Endothelial cell of umbilical vein (primary cell): Measurements from ENCODE around the gene UBXN2A. TPM values are rescaled to one million over a fixed set of nuclear protein-coding genes. Genes with fewer than 3 reads are reported as not detected.

ENCODE experiments used
- BruUV-seq: library from RNA; stranded (reverse); fragments of 400-500 nt; replicated peaks from 2 replicates; lab custom pipeline; 2021; lab: Mats Ljungman, UMichigan
- CTCF ChIA-PET: fragments of 300-600, 350-600 bp; sonication (Branson Sonifier 250); formaldehyde crosslinking; loops from one replicate; lab custom pipeline; 2021; ENCODE audit warnings: antibody characterized with exemption, inconsistent platforms; lab: Charles Lee
- POLR2A ChIA-PET: fragments of 300-600, 350-600 bp; sonication (Branson Sonifier 250); formaldehyde crosslinking; loops from one replicate; lab custom pipeline; 2021; ENCODE audit warnings: antibody characterized with exemption, inconsistent platforms; lab: Charles Lee
- DNase-seq: peaks from one replicate; pipeline ENCODE4 v3.0.0-alpha.2; 2011; ENCODE audit warnings: low read depth, low spot score
- FAIRE-seq: peaks from 2 replicates; lab custom pipeline; 2011; peaks lifted over from hg19 to GRCh38; lab: Jason Lieb, UNC
- H2AFZ ChIP-seq: 2 replicates; pipeline ENCODE4 v1.6.0; 2012; ENCODE audit warnings: low read depth, low read length, control low read depth, inconsistent platforms
- H3K27ac ChIP-seq: 2 replicates; pipeline ENCODE4 v1.5.1; 2011; ENCODE audit warnings: low read depth, mild to moderate bottlenecking, control low read depth, low read length, moderate library complexity; ENCODE audit not compliant: insufficient read depth
- H3K27me3 ChIP-seq, 2 experiments: 2 replicates each; pipeline versions ENCODE4 v1.6.0 to v1.6.1; 2011; ENCODE audit warnings: low read length in 2 of 2, mixed read lengths in 1 of 2; ENCODE audit not compliant: control insufficient read depth in 2 of 2, insufficient read depth in 2 of 2
- H3K36me3 ChIP-seq, 2 experiments: 2 replicates in 1 of 2; 3 replicates in 1 of 2; pipeline ENCODE4 v1.5.1; 2011; ENCODE audit warnings: low read length in 2 of 2, mild to moderate bottlenecking in 1 of 2, moderate library complexity in 1 of 2; ENCODE audit not compliant: control insufficient read depth in 2 of 2, insufficient read depth in 2 of 2; ENCODE audit errors: extremely low read depth in 1 of 2
- H3K4me1 ChIP-seq: 3 replicates; pipeline ENCODE4 v1.5.1; 2011; ENCODE audit warnings: mild to moderate bottlenecking, low read length; ENCODE audit not compliant: control insufficient read depth, insufficient read depth; ENCODE audit errors: extremely low read depth
- H3K4me2 ChIP-seq: 2 replicates; pipeline ENCODE4 v1.6.1; 2011; ENCODE audit warnings: low read length, control low read depth, mixed read lengths; ENCODE audit not compliant: insufficient read depth
- H3K4me3 ChIP-seq, 3 experiments: fragments of 200-600 bp in 1 of 3; sonication (generic), shearing (Covaris generic) in 1 of 3; replicated peaks in 1 of 3; 2 replicates each; pipeline ENCODE4 v1.5.1; 2011 to 2016; ENCODE audit warnings: control low read depth in 3 of 3, low read length in 3 of 3, mild to moderate bottlenecking in 2 of 3, inconsistent platforms in 1 of 3, low read depth in 1 of 3, moderate library complexity in 1 of 3; ENCODE audit not compliant: insufficient read depth in 1 of 3
- H3K79me2 ChIP-seq: 2 replicates; pipeline ENCODE4 v1.6.0; 2012; ENCODE audit warnings: low read length, inconsistent platforms; ENCODE audit not compliant: control insufficient read depth, insufficient read depth
- H3K9ac ChIP-seq: replicated peaks from 2 replicates; pipeline ENCODE3; 2011; ENCODE audit warnings: low read length, control low read depth; ENCODE audit not compliant: insufficient read depth; ENCODE audit errors: extremely low read depth
- H3K9me1 ChIP-seq: replicated peaks from 3 replicates; pipeline ENCODE4 v1.6.0; 2011; ENCODE audit warnings: mild to moderate bottlenecking, low read length; ENCODE audit not compliant: control insufficient read depth, insufficient read depth; ENCODE audit errors: extremely low read depth
- H3K9me3 ChIP-seq: replicated peaks from 2 replicates; pipeline ENCODE4 v1.5.1; 2012; ENCODE audit warnings: low read length, inconsistent platforms; ENCODE audit not compliant: control insufficient read depth, insufficient read depth
- H4K20me1 ChIP-seq: replicated peaks from 2 replicates; pipeline ENCODE3; 2011; ENCODE audit warnings: mild to moderate bottlenecking, low read length; ENCODE audit not compliant: control insufficient read depth, insufficient read depth; ENCODE audit errors: extremely low read depth
- CTCF ChIP-seq, 2 donors: IDR thresholded peaks; 1 replicate in 1 of 2; 2 replicates in 1 of 2; pipeline ENCODE4 v1.5.1; 2011; ENCODE audit warnings: low read length in 2 of 2, mild to moderate bottlenecking in 2 of 2, moderate library complexity in 2 of 2, control low read depth in 1 of 2, inconsistent platforms in 1 of 2, low read depth in 1 of 2; ENCODE audit not compliant: insufficient read depth in 1 of 2; ENCODE audit errors: extremely low read depth in 1 of 2
- EZH2 ChIP-seq: IDR thresholded peaks from 2 replicates; pipeline ENCODE4 v1.6.1; 2012; ENCODE audit warnings: borderline replicate concordance, low read depth, mild to moderate bottlenecking, moderate library complexity, low read length, inconsistent platforms; ENCODE audit not compliant: severe bottlenecking
- FOS ChIP-seq: IDR thresholded peaks from 2 replicates; pipeline ENCODE4 v1.6.1; 2011; ENCODE audit warnings: mild to moderate bottlenecking, low read length, moderate library complexity, borderline replicate concordance; ENCODE audit not compliant: insufficient read depth
- GATA2 ChIP-seq: IDR thresholded peaks from 2 replicates; pipeline ENCODE4 v1.7.0; 2011; ENCODE audit warnings: low read depth, mild to moderate bottlenecking, moderate library complexity, mixed read lengths, low read length; ENCODE audit not compliant: insufficient read length, insufficient read depth
- JUN ChIP-seq: IDR thresholded peaks from 2 replicates; pipeline ENCODE4 v1.6.1; 2011; ENCODE audit warnings: borderline replicate concordance, low read depth; ENCODE audit not compliant: insufficient read length, insufficient read depth
- MAX ChIP-seq: IDR thresholded peaks from 2 replicates; pipeline ENCODE4 v1.6.1; 2011; ENCODE audit not compliant: insufficient read depth, insufficient read length
- MYC ChIP-seq: IDR thresholded peaks from one replicate; pipeline ENCODE4 v1.6.1; 2011; ENCODE audit warnings: mild to moderate bottlenecking, low read depth, low read length
- POLR2A ChIP-seq: IDR thresholded peaks from 2 replicates; pipeline ENCODE4 v1.6.1; 2012; ENCODE audit warnings: low read depth, mild to moderate bottlenecking, control low read depth, low read length
- POLR2AphosphoS5 ChIP-seq: IDR thresholded peaks from 2 replicates; pipeline ENCODE4 v1.6.1; 2012; ENCODE audit warnings: low read depth, mild to moderate bottlenecking, control low read depth, low read length, moderate library complexity; ENCODE audit not compliant: insufficient read depth
- dilution Hi-C: fragments of 300-500 bp; cut with MboI; formaldehyde crosslinking; loops from one replicate; pipeline ENCODE4 v1.15.0; 2019; ENCODE audit warnings: low sequenced_read_pairs; ENCODE audit not compliant: extremely low pct_ligation_motif_present
- intact Hi-C: fragments of 100-400 bp; cut with micrococcal nuclease; formaldehyde crosslinking; loops from one replicate; pipeline ENCODE4 v1.10.0; 2022
- polyA plus RNA-seq, 4 experiments: library from polyadenylated mRNA; depleted of rRNA in 3 of 4; stranded (reverse) in 3 of 4; unstranded in 1 of 4; fragments of >200 nt; gene quantifications; 2 replicates each; pipeline versions ENCODE4 v1.2.1 to v1.2.3, GENCODE V29; 2011 to 2012; ENCODE audit warnings: missing spikeins in 1 of 4
- total RNA-seq: library from RNA; stranded (reverse); gene quantifications from 2 replicates; pipeline ENCODE4 v1.2.3, GENCODE V29; 2021

The UBXN2A gene
- total and polyA plus RNA-seq, 2 donors (not counting 3 experiments of a cell fraction or from before 2014, with no cell fraction given), result 3.6 to 19.0 TPM

- Histone ChIP-seq H3K9me1 (no peaks in the 10 kb centered on the region), H3K36me3 (no peaks in the 10 kb centered on the region), H2AFZ (peak overlapping the region; percentile 88), H3K9me3 (no peaks in the 10 kb centered on the region), H4K20me1 (no peaks in the 10 kb centered on the region), H3K79me2 (no peaks in the 10 kb centered on the region), H3K9ac (no peak overlapping the region), H3K27me3 (no peaks in the 10 kb centered on the region), H3K27ac (no peak overlapping the region), H3K4me3 (no peak overlapping the region), H3K4me2 (peak overlapping the region; percentile 68), H3K4me1 (peaks cover 9% of the 10 kb centered on the region)
- ChIA-PET CTCF (no interaction called here), POLR2A (no interaction called here)
- no TSS peak for BruUV-seq
- DNase-seq (no peak), FAIRE-seq (peak; percentile 63)
- intact Hi-C loops (no loop called here), dilution Hi-C loops (no loop called here)
- TF ChIP-seq EZH2 (no peak), JUN (no peak), POLR2AphosphoS5 (no peak)
Measured at GRCh38 chr2:24009367-24009679, 69.1 kb downstream of the UBXN2A start.

- peak within 1 kb of the TSS; percentile 28 to 50 (median 40) for H3K4me3 ChIP-seq
- no peaks in the 10 kb centered on the region for H3K9me3 ChIP-seq
- TF ChIP-seq POLR2AphosphoS5, result no peak
- TF ChIP-seq POLR2A, result no peak
- no peak for TF ChIP-seq MAX
- no peak for TF ChIP-seq FOS
- no peak for TF ChIP-seq JUN
- no peak for TF ChIP-seq CTCF (IDR thresholded peaks at IDR 0.05; ENCODE audit: extremely low read depth in 1 of 2, insufficient read depth in 1 of 2, low read depth in 1 of 2, low read length in 2 of 2)
- no peak for TF ChIP-seq EZH2
- no peak for TF ChIP-seq MYC
- no peak for TF ChIP-seq GATA2
- H3K79me2 ChIP-seq, result no peaks in the 10 kb centered on the region
- BruUV-seq, result no TSS peak
- DNase-seq (no peak), FAIRE-seq (peak; percentile 62)
- no peaks in the 10 kb centered on the region for H3K36me3 ChIP-seq
- H3K27me3 ChIP-seq, result no peaks in the 10 kb centered on the region
- peaks cover 9% of the 10 kb centered on the region for H3K4me1 ChIP-seq
- ChIA-PET POLR2A (interaction anchor here (0.6 kb wide), 1 partner anchor 67 kb away, joined by 5 read pairs; the partner anchor contains the start of gene SF3B6), CTCF (interaction anchor here (0.6 to 1.4 kb wide), 3 partner anchors 12 to 37 kb away, joined by 3 to 4 read pairs (median 3); partner anchors contain the start of gene WDCP)
- peak within 1 kb of the TSS; percentile 88 for H2AFZ ChIP-seq
- peak within 1 kb of the TSS; percentile 56 for H3K9ac ChIP-seq
- no peaks in the 10 kb centered on the region for H3K9me1 ChIP-seq
- H3K27ac ChIP-seq, result no peak within 1 kb of the TSS
- intact Hi-C loops, result no loop called here
- peak within 1 kb of the TSS; percentile 68 for H3K4me2 ChIP-seq
- dilution Hi-C loops, result no loop called here
- no peaks in the 10 kb centered on the region for H4K20me1 ChIP-seq
Measured at GRCh38 chr2:24009680-24010476, 69.6 kb downstream of the UBXN2A start, which contains the start of gene MFSD2B. Gene MFSD2B, plus strand, starts transcription at chr2:24010085. Its CDS starts 12 bp downstream, at chr2:24010097.
